Spleen (tissue), 11 donors: ENCODE data around the gene DHRS4. TPM values are rescaled to one million over a fixed set of nuclear protein-coding genes. Genes with fewer than 3 reads are reported as not detected.
"Not testable (repeated sequence)": the region's sequence is repeated elsewhere in the genome, so short reads cannot be mapped to it uniquely, and the experiment has no call there.

ENCODE experiments used
- DNase-seq: peaks from one replicate; pipeline ENCODE4 v3.0.0-alpha.2; 2020
- H3K27ac ChIP-seq, 8 donors: fragments of 200-600 bp; sonication (generic) in 7 of 8; 1 replicate in 4 of 8; 2 replicates in 4 of 8; pipeline versions ENCODE4 v1.5.0 to v1.8.0; 2016 to 2021; ENCODE audit warnings: inconsistent platforms in 4 of 8, mild to moderate bottlenecking in 4 of 8, moderate library complexity in 1 of 8
- H3K27me3 ChIP-seq, 7 donors: fragments of 200-600 bp; sonication (generic) in 6 of 7; replicated peaks in 1 of 7; 1 replicate in 4 of 7; 2 replicates in 3 of 7; pipeline versions ENCODE4 v1.5.0 to v1.8.0; 2016 to 2021; ENCODE audit warnings: inconsistent platforms in 3 of 7, mild to moderate bottlenecking in 1 of 7
- H3K36me3 ChIP-seq, 6 donors: fragments of 200-600 bp; sonication (generic) in 5 of 6; 1 replicate in 4 of 6; 2 replicates in 2 of 6; pipeline versions ENCODE4 v1.5.0 to v1.8.0; 2016 to 2021; ENCODE audit warnings: inconsistent platforms in 2 of 6
- H3K4me1 ChIP-seq, 6 donors: fragments of 200-600 bp; sonication (generic) in 5 of 6; 1 replicate in 3 of 6; 2 replicates in 3 of 6; pipeline versions ENCODE4 v1.5.0 to v1.8.0; 2016 to 2021; ENCODE audit warnings: inconsistent platforms in 3 of 6
- H3K4me3 ChIP-seq, 8 donors: fragments of 200-600 bp; sonication (generic) in 7 of 8; 1 replicate in 4 of 8; 2 replicates in 4 of 8; pipeline versions ENCODE4 v1.5.0 to v1.8.0; 2016 to 2021; ENCODE audit warnings: inconsistent platforms in 4 of 8, mild to moderate bottlenecking in 4 of 8, moderate library complexity in 2 of 8
- H3K9me3 ChIP-seq, 8 donors: fragments of 200-600 bp; sonication (generic) in 7 of 8; 1 replicate in 4 of 8; 2 replicates in 4 of 8; pipeline versions ENCODE4 v1.5.0 to v1.8.0; 2016 to 2021; ENCODE audit warnings: inconsistent platforms in 4 of 8
- CTCF ChIP-seq, 11 experiments: fragments of 200-600 bp in 7 of 11; fragments of 450-650 bp in 4 of 11; sonication (generic) in 4 of 11; IDR thresholded peaks in 8 of 11; conservative IDR thresholded peaks in 3 of 11; 1 replicate in 7 of 11; 2 replicates in 4 of 11; pipeline versions ENCODE4 v1.4.0 to v1.8.0; 2016 to 2021; ENCODE audit warnings: antibody characterized with exemption in 11 of 11, inconsistent platforms in 4 of 11, mild to moderate bottlenecking in 1 of 11
- POLR2A ChIP-seq, 3 donors: fragments of 450-650 bp; IDR thresholded peaks; one replicate each; pipeline ENCODE4 v1.5.1; 2017; ENCODE audit warnings: antibody characterized with exemption in 3 of 3, mild to moderate bottlenecking in 1 of 3
- POLR2AphosphoS5 ChIP-seq, 3 donors: sonication (generic); formaldehyde crosslinking; IDR thresholded peaks; one replicate each; pipeline ENCODE4 v1.5.1; 2017; ENCODE audit warnings: antibody characterized with exemption in 3 of 3
- WGBS, 5 donors: extraction: QIAGEN DNeasy Blood & Tissue Kit in 3 of 5; methylation state at CpG; one replicate each; pipeline versions ENCODE4 v1.1.5 to v1.1.7; 2013 to 2018; 5-methylcytosine and 5-hydroxymethylcytosine counted together
- intact Hi-C: fragments of 100-400 bp; cut with DNase I; formaldehyde crosslinking; loops from one replicate; pipeline ENCODE4 v1.15.0; 2023; ENCODE audit warnings: low total_unique reads
- polyA plus RNA-seq, 3 donors: library from polyadenylated mRNA; stranded (reverse); fragments of 200-250 nt; gene quantifications; one replicate each; pipeline ENCODE4 v1.2.1, GENCODE V29; 2013
- total RNA-seq, 7 donors: library from RNA; depleted of rRNA in 3 of 7; stranded (reverse); fragments of >200 nt in 3 of 7; fragmentation: NEBNext Ultra II Directional in 4 of 7; extraction: Animal tissue kit (Norgen Biotek cat#: 25700) in 4 of 7; gene quantifications; one replicate each; pipeline versions ENCODE4 v1.1.0 to v1.2.1, GENCODE V29; 2016 to 2021
- donor health status: healthy with polysubstance abuse.
- donor health status: DM: no; HTN: no; CAD: no; lungs with moderate emphysema.
- donor health status: DM: no; HTN: no; CAD: no.
- donor health status: Bipolar disorder and iron deficiency.
- donor health status: healthy.
- donor health status: DM: no; HTN: no; CAD: no.
- donor health status: DM: yes; HTN: yes; CAD: no.

Gene DHRS4
- total and polyA plus RNA-seq, 10 donors, result 15.5 to 59.9 (median 27.0) TPM

GRCh38 chr14:24013654-24014514, 60.3 kb downstream of the DHRS4 start:
- intact Hi-C loops, result loop anchor here (5.0 kb wide), 1 partner anchor 78 kb away; the partner anchor contains the start of gene PCK2
- WGBS, 5 donors, result 27 to 34% (median 31%) methylated on average over 9 to 12 of the region's 12 CpGs
- TF ChIP-seq POLR2AphosphoS5 (IDR thresholded peaks at IDR 0.05) (no peak), POLR2A (IDR thresholded peaks at IDR 0.05) (no peak), CTCF (IDR thresholded peaks at IDR 0.05 in 8 of 11, conservative IDR thresholded peaks at IDR 0.05 in 3 of 11) (peak; percentile 69 to 96 (median 89))
- DNase-seq, result no peak
- Histone ChIP-seq H3K27ac (no peak overlapping the region), H3K9me3 (no peaks in the 10 kb centered on the region), H3K36me3 (no peaks in the 10 kb centered on the region), H3K4me3 (no peak overlapping the region), H3K4me1 (peaks cover 0 to 21% (median 8%) of the 10 kb centered on the region in 6 donors), H3K27me3 (no peaks in the 10 kb centered on the region)

DNA sequence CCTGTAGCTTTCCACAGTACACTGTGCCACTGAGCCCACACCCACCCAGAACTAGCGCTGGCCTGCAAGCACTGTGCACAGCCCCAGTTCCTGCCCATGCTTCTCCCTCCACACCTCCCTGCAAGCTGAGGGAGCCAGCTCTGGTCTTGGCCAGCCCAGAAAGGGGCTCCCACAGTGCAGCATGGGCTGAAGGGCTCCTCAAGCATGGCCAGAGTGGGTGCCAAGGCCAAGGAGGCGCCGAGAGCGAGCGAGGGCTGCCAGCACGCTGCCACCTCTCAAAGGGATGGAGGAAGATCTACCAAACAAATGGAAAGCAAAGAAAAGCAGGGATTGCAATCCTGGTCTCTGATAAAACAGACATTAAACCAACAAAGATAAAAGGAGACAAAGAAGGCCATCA, 62.2 kb downstream of the DHRS4 start:
- H3K4me3 ChIP-seq, intact Hi-C loops, DNase-seq, H3K9me3 ChIP-seq, H3K36me3 ChIP-seq, H3K27ac ChIP-seq, H3K27me3 ChIP-seq: not testable (repeated sequence)
- peaks cover 0 to 13% (median 8%) of the 10 kb centered on the region in 6 donors for H3K4me1 ChIP-seq
- WGBS, 5 donors, result 96 to 98% (median 97%) methylated on average over 5 to 6 of the region's 6 CpGs

Other genes with a start within 250 kb of the DHRS4 start
- 10 to 100 TPM in 6 of 7 donors, 1 to 10 TPM in 1; 9.2 to 32.5 (median 19.9) TPM for gene DHRS4L2, start 35.2 kb downstream of the DHRS4 start, total RNA-seq
- 10 to 100 TPM; 31.3 to 54.4 (median 42.7) TPM for gene DHRS4L2, start 35.2 kb downstream of the DHRS4 start, polyA plus RNA-seq
- 1 to 10 TPM in 6 of 7 donors, under 1 TPM in 1; 0.44 to 3.2 (median 1.5) TPM for gene CARMIL3, start 98.2 kb downstream of the DHRS4 start, total RNA-seq
- gene CARMIL3, start 98.2 kb downstream of the DHRS4 start, polyA plus RNA-seq, result 1 to 10 TPM in 2 of 3 donors, under 1 TPM in 1; 0.39 to 1.8 (median 1.0) TPM
- gene CPNE6, start 117.8 kb downstream of the DHRS4 start, total RNA-seq, result under 1 TPM in 1 of 7 donors, not detected in 6; 0.13 TPM
- gene CPNE6, start 117.8 kb downstream of the DHRS4 start, polyA plus RNA-seq, result under 1 TPM in 1 of 3 donors, not detected in 2; 0.03 TPM
- 10 to 100 TPM; 31.4 to 52.3 (median 34.9) TPM for gene PCK2, start 140.5 kb downstream of the DHRS4 start, total RNA-seq
- 10 to 100 TPM; 25.3 to 35.7 (median 27.9) TPM for gene PCK2, start 140.5 kb downstream of the DHRS4 start, polyA plus RNA-seq
- gene DCAF11, start 161.0 kb downstream of the DHRS4 start, total RNA-seq, result 100 to 1,000 TPM in 2 of 7 donors, 10 to 100 TPM in 5; 73.8 to 110 (median 80.9) TPM
- gene DCAF11, start 161.0 kb downstream of the DHRS4 start, polyA plus RNA-seq, result 10 to 100 TPM; 28.7 to 42.5 (median 32.4) TPM
- 1 to 10 TPM; 2.0 to 7.8 (median 4.2) TPM for gene NRL, start 161.2 kb downstream of the DHRS4 start, total RNA-seq
- 1 to 10 TPM; 2.7 to 4.7 (median 3.7) TPM for gene NRL, start 161.2 kb downstream of the DHRS4 start, polyA plus RNA-seq
- 10 to 100 TPM in 2 of 7 donors, 1 to 10 TPM in 5; 3.7 to 12.9 (median 9.0) TPM for gene FITM1, start 176.9 kb downstream of the DHRS4 start, total RNA-seq
- 1 to 10 TPM; 4.6 to 9.6 (median 8.3) TPM for gene FITM1, start 176.9 kb downstream of the DHRS4 start, polyA plus RNA-seq
- gene PSME1, start 182.4 kb downstream of the DHRS4 start, total RNA-seq, result 100 to 1,000 TPM; 157 to 303 (median 247) TPM
- gene PSME1, start 182.4 kb downstream of the DHRS4 start, polyA plus RNA-seq, result 100 to 1,000 TPM; 349 to 441 (median 364) TPM
- 10 to 100 TPM; 17.7 to 27.3 (median 19.9) TPM for gene EMC9, start 187.8 kb downstream of the DHRS4 start, total RNA-seq
- 10 to 100 TPM; 25.4 to 50.6 (median 48.5) TPM for gene EMC9, start 187.8 kb downstream of the DHRS4 start, polyA plus RNA-seq
- gene PSME2, start 192.8 kb downstream of the DHRS4 start, total RNA-seq, result 100 to 1,000 TPM in 5 of 7 donors, 10 to 100 TPM in 2; 80.0 to 295 (median 189) TPM
- gene PSME2, start 192.8 kb downstream of the DHRS4 start, polyA plus RNA-seq, result 100 to 1,000 TPM; 337 to 509 (median 433) TPM
- gene RNF31, start 193.7 kb downstream of the DHRS4 start, total RNA-seq, result 100 to 1,000 TPM in 3 of 7 donors, 10 to 100 TPM in 4; 61.9 to 113 (median 96.9) TPM
- gene RNF31, start 193.7 kb downstream of the DHRS4 start, polyA plus RNA-seq, result 100 to 1,000 TPM in 2 of 3 donors, 10 to 100 TPM in 1; 56.5 to 148 (median 122) TPM
- gene IRF9, start 207.5 kb downstream of the DHRS4 start, total RNA-seq, result 100 to 1,000 TPM; 122 to 265 (median 218) TPM
- gene IRF9, start 207.5 kb downstream of the DHRS4 start, polyA plus RNA-seq, result 100 to 1,000 TPM in 2 of 3 donors, 10 to 100 TPM in 1; 85.8 to 166 (median 118) TPM
- 10 to 100 TPM; 23.5 to 51.6 (median 38.0) TPM for gene REC8, start 218.3 kb downstream of the DHRS4 start, total RNA-seq
- 10 to 100 TPM; 23.6 to 48.0 (median 43.1) TPM for gene REC8, start 218.3 kb downstream of the DHRS4 start, polyA plus RNA-seq
- gene IPO4, start 235.0 kb downstream of the DHRS4 start, total RNA-seq, result 10 to 100 TPM; 20.0 to 49.7 (median 29.9) TPM
- gene IPO4, start 235.0 kb downstream of the DHRS4 start, polyA plus RNA-seq, result 10 to 100 TPM; 10.0 to 14.7 (median 10.4) TPM
- 10 to 100 TPM; 30.4 to 53.6 (median 37.3) TPM for gene TM9SF1, start 241.7 kb downstream of the DHRS4 start, total RNA-seq
- 10 to 100 TPM in 1 of 3 donors, 1 to 10 TPM in 2; 4.7 to 12.7 (median 7.9) TPM for gene TM9SF1, start 241.7 kb downstream of the DHRS4 start, polyA plus RNA-seq